ENCODE data around the gene SNCB. TPM values are rescaled to one million over a fixed set of nuclear protein-coding genes. Genes with fewer than 3 reads are reported as not detected.

SNCB gene
- total and polyA plus RNA-seq, 2 donors from 2014 or later: not detected

DNA sequence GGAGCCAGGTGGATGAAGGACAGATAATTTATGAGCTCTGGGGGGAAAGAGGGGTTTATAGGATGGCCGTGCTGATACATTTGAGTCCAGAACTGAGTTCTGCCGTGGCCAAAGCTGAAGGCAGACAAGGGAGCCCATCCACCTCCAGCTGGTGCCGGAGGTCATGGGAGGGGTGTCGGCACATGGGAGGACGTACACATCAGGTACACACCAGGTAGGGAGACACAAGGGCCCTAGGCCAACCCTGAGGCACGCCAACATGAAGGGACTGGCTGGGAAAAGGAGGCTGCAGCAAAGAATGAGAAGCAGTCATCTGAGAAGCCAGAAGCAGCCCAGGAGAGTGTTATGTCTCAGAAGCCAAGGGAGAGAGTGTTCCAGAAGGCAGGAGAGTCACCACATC lies 18.3 kb downstream of the SNCB start:
- TF ChIP-seq, protein P1, sequence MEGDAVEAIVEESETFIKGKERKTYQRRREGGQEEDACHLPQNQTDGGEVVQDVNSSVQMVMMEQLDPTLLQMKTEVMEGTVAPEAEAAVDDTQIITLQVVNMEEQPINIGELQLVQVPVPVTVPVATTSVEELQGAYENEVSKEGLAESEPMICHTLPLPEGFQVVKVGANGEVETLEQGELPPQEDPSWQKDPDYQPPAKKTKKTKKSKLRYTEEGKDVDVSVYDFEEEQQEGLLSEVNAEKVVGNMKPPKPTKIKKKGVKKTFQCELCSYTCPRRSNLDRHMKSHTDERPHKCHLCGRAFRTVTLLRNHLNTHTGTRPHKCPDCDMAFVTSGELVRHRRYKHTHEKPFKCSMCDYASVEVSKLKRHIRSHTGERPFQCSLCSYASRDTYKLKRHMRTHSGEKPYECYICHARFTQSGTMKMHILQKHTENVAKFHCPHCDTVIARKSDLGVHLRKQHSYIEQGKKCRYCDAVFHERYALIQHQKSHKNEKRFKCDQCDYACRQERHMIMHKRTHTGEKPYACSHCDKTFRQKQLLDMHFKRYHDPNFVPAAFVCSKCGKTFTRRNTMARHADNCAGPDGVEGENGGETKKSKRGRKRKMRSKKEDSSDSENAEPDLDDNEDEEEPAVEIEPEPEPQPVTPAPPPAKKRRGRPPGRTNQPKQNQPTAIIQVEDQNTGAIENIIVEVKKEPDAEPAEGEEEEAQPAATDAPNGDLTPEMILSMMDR (IDR thresholded peaks at IDR 0.05; ENCODE audit: borderline replicate concordance, extremely low read depth, insufficient read depth): no peak
- no peak overlapping the region for H3K9ac ChIP-seq (ENCODE audit: low read length in 3 of 3)
- H3K4me3 ChIP-seq (ENCODE audit: low read length in 3 of 3): no peak overlapping the region
- H3K27ac ChIP-seq (ENCODE audit: low read depth in 2 of 2, low read length in 2 of 2): no peak overlapping the region
- peaks cover 0 to 3% (median 0%) of the 10 kb centered on the region in 3 donors for H3K4me1 ChIP-seq (ENCODE audit: control insufficient read depth in 2 of 3, insufficient read depth in 2 of 3, low read depth in 1 of 3, low read length in 3 of 3)
- FAIRE-seq (no peak), DNase-seq (peak in 1 of 5 donors; percentile 57)
- intact Hi-C loops (cut with DNase I): no loop called here
- no peaks in the 10 kb centered on the region for H3K36me3 ChIP-seq (ENCODE audit: control insufficient read depth in 2 of 3, insufficient read depth in 3 of 3, low read length in 3 of 3)
- no peaks in the 10 kb centered on the region for H3K9me3 ChIP-seq (ENCODE audit: control insufficient read depth in 2 of 3, insufficient read depth in 1 of 3, low read length in 3 of 3)
- peaks cover 4% of the 10 kb centered on the region for H3K27me3 ChIP-seq (ENCODE audit: control insufficient read depth, insufficient read depth, low read length)

DNA sequence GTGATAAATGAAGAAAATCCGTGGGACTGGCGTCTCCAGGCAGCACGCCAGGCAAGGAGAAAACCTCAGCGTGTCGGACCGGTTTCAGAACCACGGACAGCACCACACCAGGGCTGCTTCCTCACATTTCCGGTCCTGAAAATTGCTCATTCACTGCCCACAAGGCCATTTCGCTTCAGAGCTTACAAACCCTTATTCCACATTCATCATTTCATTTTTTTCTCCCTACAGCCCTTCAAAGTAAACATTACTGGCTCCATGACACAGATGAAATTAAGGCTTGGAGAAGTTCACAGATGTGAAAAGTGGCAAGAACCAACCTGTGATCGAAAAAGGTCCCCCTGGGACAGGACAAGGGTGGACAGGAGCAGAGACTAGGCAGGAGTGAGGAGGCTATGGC lies 18.9 kb downstream of the SNCB start:
- Histone ChIP-seq H3K9ac (ENCODE audit: low read length in 3 of 3) (no peak overlapping the region), H3K27ac (ENCODE audit: low read depth in 2 of 2, low read length in 2 of 2) (no peak overlapping the region), H3K36me3 (ENCODE audit: control insufficient read depth in 2 of 3, insufficient read depth in 3 of 3, low read length in 3 of 3) (no peaks in the 10 kb centered on the region), H3K4me3 (ENCODE audit: low read length in 3 of 3) (no peak overlapping the region), H3K27me3 (ENCODE audit: control insufficient read depth, insufficient read depth, low read length) (peaks cover 4% of the 10 kb centered on the region), H3K4me1 (ENCODE audit: control insufficient read depth in 2 of 3, insufficient read depth in 2 of 3, low read depth in 1 of 3, low read length in 3 of 3) (peaks cover 0 to 3% (median 0%) of the 10 kb centered on the region in 3 donors), H3K9me3 (ENCODE audit: control insufficient read depth in 2 of 3, insufficient read depth in 1 of 3, low read length in 3 of 3) (no peaks in the 10 kb centered on the region)
- intact Hi-C loops (cut with DNase I): no loop called here
- TF ChIP-seq, protein P1 (IDR thresholded peaks at IDR 0.05; ENCODE audit: borderline replicate concordance, extremely low read depth, insufficient read depth): no peak
- peak; percentile 83 to 91 (median 86) for DNase-seq
- FAIRE-seq: no peak

DNA sequence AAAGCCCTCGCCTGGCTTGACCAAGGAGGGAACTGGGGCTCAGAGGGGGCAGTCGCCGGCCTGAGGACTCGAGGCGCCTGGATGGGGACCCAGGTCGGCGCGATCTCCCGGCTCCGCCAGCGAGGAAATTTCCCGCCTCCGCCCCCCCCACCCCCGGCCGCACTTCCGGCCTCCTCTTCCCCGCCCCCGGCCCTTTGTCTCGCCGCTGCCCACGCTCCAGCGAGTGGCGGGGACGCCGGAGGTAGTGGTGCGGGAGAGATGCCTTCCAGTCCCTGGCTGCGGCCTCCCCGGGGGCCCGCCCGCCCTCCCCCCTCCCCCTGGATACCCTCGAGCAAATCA lies 19.9 kb downstream of the SNCB start:
- Histone ChIP-seq H3K9ac (ENCODE audit: low read length in 3 of 3) (no peak overlapping the region), H3K4me1 (ENCODE audit: control insufficient read depth in 2 of 3, insufficient read depth in 2 of 3, low read depth in 1 of 3, low read length in 3 of 3) (peaks cover 0 to 3% (median 0%) of the 10 kb centered on the region in 3 donors), H3K9me3 (ENCODE audit: control insufficient read depth in 2 of 3, insufficient read depth in 1 of 3, low read length in 3 of 3) (no peaks in the 10 kb centered on the region), H3K27ac (ENCODE audit: low read depth in 2 of 2, low read length in 2 of 2) (no peak overlapping the region), H3K4me3 (ENCODE audit: low read length in 3 of 3) (no peak overlapping the region), H3K27me3 (ENCODE audit: control insufficient read depth, insufficient read depth, low read length) (peaks cover 4% of the 10 kb centered on the region), H3K36me3 (ENCODE audit: control insufficient read depth in 2 of 3, insufficient read depth in 3 of 3, low read length in 3 of 3) (no peaks in the 10 kb centered on the region)
- intact Hi-C loops (cut with DNase I): no loop called here
- FAIRE-seq (no peak), DNase-seq (peak in 1 of 5 donors; percentile 78)
- TF ChIP-seq, protein P1 (IDR thresholded peaks at IDR 0.05; ENCODE audit: borderline replicate concordance, extremely low read depth, insufficient read depth): no peak

Data from kidney (tissue), 14 donors.